Measurements from ENCODE around the gene TPPP2.
A peak's percentile ranks its signal among the peaks of the same experiment; 100 is the strongest.

TPPP2 gene

GRCh38 chr14:21014761-21015190, 15.2 kb upstream of the TPPP2 start:
- ChIA-PET POLR2A (interaction anchor here (1.1 kb wide), 1 partner anchor 90 kb away, joined by 3 read pairs; no protein-coding TSS in a partner anchor), CTCF (interaction anchor here (0.7 to 13.5 kb wide), 57 partner anchors 9 to 594 kb away, joined by 3 to 218 read pairs (median 5); partner anchors contain the start of genes ARHGEF40, OR5AU1, RNASE13 and RNASE7)
- peak; percentile 64 for TF ChIP-seq CTCF (IDR thresholded peaks at IDR 0.05; ENCODE audit: control extremely low read depth, extremely low read depth, low read depth, missing control alignments)
- DNase-seq (ENCODE audit: extremely low spot score), result peak; percentile 69

GRCh38 chr14:21015312-21015711, 14.7 kb upstream of the TPPP2 start:
- no peak for DNase-seq (ENCODE audit: extremely low spot score)
- ChIA-PET POLR2A (interaction anchor here (1.1 kb wide), 1 partner anchor 89 kb away, joined by 3 read pairs; no protein-coding TSS in a partner anchor), CTCF (interaction anchor here (0.8 to 13.5 kb wide), 52 partner anchors 8 to 357 kb away, joined by 3 to 218 read pairs (median 6); partner anchors contain the start of genes ARHGEF40, OR5AU1, RNASE13 and RNASE7)
- no peak for TF ChIP-seq CTCF (IDR thresholded peaks at IDR 0.05; ENCODE audit: control extremely low read depth, extremely low read depth, low read depth, missing control alignments)

GRCh38 chr14:21016413-21017190, 13.4 kb upstream of the TPPP2 start:
- CTCF ChIA-PET, result interaction anchor here (0.8 to 13.5 kb wide), 15 partner anchors 12 to 119 kb away, joined by 3 to 218 read pairs (median 28); partner anchors contain the start of genes RNASE13, RNASE7, SLC39A2 and TMEM253
- no peak for TF ChIP-seq CTCF (IDR thresholded peaks at IDR 0.05; ENCODE audit: control extremely low read depth, extremely low read depth, low read depth, missing control alignments)
- DNase-seq (ENCODE audit: extremely low spot score), result no peak
- POLR2A ChIA-PET, result no interaction called here

- no peak for TF ChIP-seq CTCF (IDR thresholded peaks at IDR 0.05; ENCODE audit: control extremely low read depth, extremely low read depth, low read depth, missing control alignments)
- ChIA-PET CTCF (interaction anchor here (1.0 to 13.5 kb wide), 9 partner anchors 9 to 88 kb away, joined by 3 to 218 read pairs (median 6); partner anchors contain the start of genes SLC39A2 and TMEM253), POLR2A (no interaction called here)
- no peak for DNase-seq (ENCODE audit: extremely low spot score)
Measured at GRCh38 chr14:21017528-21018245, 12.3 kb upstream of the TPPP2 start.

GRCh38 chr14:21018286-21018685, 11.7 kb upstream of the TPPP2 start:
- TF ChIP-seq CTCF (IDR thresholded peaks at IDR 0.05; ENCODE audit: control extremely low read depth, extremely low read depth, low read depth, missing control alignments), result no peak
- no peak for DNase-seq (ENCODE audit: extremely low spot score)
- CTCF ChIA-PET, result interaction anchor here (1.0 to 13.5 kb wide), 8 partner anchors 8 to 87 kb away, joined by 3 to 218 read pairs (median 5); partner anchors contain the start of genes SLC39A2 and TMEM253
- POLR2A ChIA-PET, result no interaction called here

- TF ChIP-seq CTCF (IDR thresholded peaks at IDR 0.05; ENCODE audit: control extremely low read depth, extremely low read depth, low read depth, missing control alignments), result no peak
- ChIA-PET CTCF (interaction anchor here (1.1 to 13.5 kb wide), 9 partner anchors 9 to 87 kb away, joined by 4 to 218 read pairs (median 5); partner anchors contain the start of gene TMEM253), POLR2A (no interaction called here)
Measured at GRCh38 chr14:21018781-21019180, 11.2 kb upstream of the TPPP2 start.

More at GRCh38 chr14:21018781-21019180, 11.2 kb upstream of the TPPP2 start:
- no peak for DNase-seq (ENCODE audit: extremely low spot score)
